VCaP (cell line): ENCODE results near the gene ROBO1.

ENCODE experiments used
- H3K27ac ChIP-seq: fragments of 450-650 bp; 2 replicates; pipeline ENCODE4 v1.5.1; 2017
- CTCF ChIP-seq: fragments of 450-650 bp; conservative IDR thresholded peaks from 2 replicates; pipeline ENCODE4 v1.5.1; 2017; ENCODE audit warnings: mild to moderate bottlenecking, moderate library complexity

ROBO1 gene

GRCh38 chr3:79258479-79258878, 509.3 kb downstream of the ROBO1 start:
- H3K27ac ChIP-seq = no peak overlapping the region
- TF ChIP-seq CTCF = no peak

GRCh38 chr3:79257791-79258190, 510.0 kb downstream of the ROBO1 start:
- no peak overlapping the region for H3K27ac ChIP-seq
- TF ChIP-seq CTCF = no peak

GRCh38 chr3:79255702-79256101, 512.1 kb downstream of the ROBO1 start:
- H3K27ac ChIP-seq = no peak overlapping the region
- no peak for TF ChIP-seq CTCF

GRCh38 chr3:79255292-79255691, 512.5 kb downstream of the ROBO1 start:
- H3K27ac ChIP-seq = no peak overlapping the region
- no peak for TF ChIP-seq CTCF

- H3K27ac ChIP-seq = no peak overlapping the region
- TF ChIP-seq CTCF = no peak
Measured at GRCh38 chr3:79253704-79254103, 514.1 kb downstream of the ROBO1 start.

- no peak for TF ChIP-seq CTCF
- no peak overlapping the region for H3K27ac ChIP-seq
Measured at GRCh38 chr3:79253271-79253670, 514.5 kb downstream of the ROBO1 start.

GRCh38 chr3:79250746-79251145, 517.1 kb downstream of the ROBO1 start:
- no peak overlapping the region for H3K27ac ChIP-seq
- no peak for TF ChIP-seq CTCF

- H3K27ac ChIP-seq = no peak overlapping the region
- no peak for TF ChIP-seq CTCF
Measured at GRCh38 chr3:79249701-79250100, 518.1 kb downstream of the ROBO1 start.
